SU-DHL-6 (cell line): ENCODE data around the gene FAM163B.

ENCODE experiments used
- H2AFZ ChIP-seq: fragments of 200-600 bp; sonication (generic); 2 replicates; pipeline ENCODE4 v1.6.1; 2014; ENCODE audit warnings: low read depth, mild to moderate bottlenecking, moderate library complexity, mixed read lengths, antibody characterized with exemption, low read length; ENCODE audit not compliant: severe bottlenecking
- H3F3A ChIP-seq: fragments of 200-600 bp; shearing (Covaris generic); 2 replicates; pipeline ENCODE4 v1.6.0; 2016; ENCODE audit warnings: antibody characterized with exemption, mild to moderate bottlenecking; ENCODE audit not compliant: insufficient read depth
- H3K27ac ChIP-seq: fragments of 200-600 bp; sonication (generic); 2 replicates; pipeline ENCODE4 v1.5.1; 2016; ENCODE audit warnings: low read depth, mild to moderate bottlenecking, low read length, moderate library complexity, mixed read lengths
- H3K27me3 ChIP-seq: fragments of 200-600 bp; sonication (generic), shearing (Covaris generic); 2 replicates; pipeline ENCODE4 v1.6.0; 2014; ENCODE audit warnings: mild to moderate bottlenecking, low read length
- H3K36me3 ChIP-seq: fragments of 200-600 bp; sonication (generic); 2 replicates; pipeline ENCODE4 v1.6.1; 2014; ENCODE audit warnings: mild to moderate bottlenecking, low read length, mixed read lengths
- H3K4me2 ChIP-seq: fragments of 300-600, 200-600 bp; shearing (Covaris generic), sonication (generic); 2 replicates; pipeline ENCODE4 v1.6.0; 2014; ENCODE audit warnings: low read length, low read depth, mild to moderate bottlenecking; ENCODE audit not compliant: poor library complexity, severe bottlenecking
- H3K4me3 ChIP-seq: fragments of 200-600 bp; sonication (generic); 2 replicates; pipeline ENCODE4 v1.5.1; 2014; ENCODE audit warnings: antibody characterized with exemption, low read length, mild to moderate bottlenecking, mixed read lengths; ENCODE audit not compliant: insufficient read depth, poor library complexity, severe bottlenecking
- H3K79me2 ChIP-seq: fragments of 200-600 bp; sonication (generic); 2 replicates; pipeline ENCODE4 v1.6.1; 2014; ENCODE audit warnings: mild to moderate bottlenecking, low read length, moderate library complexity; ENCODE audit not compliant: insufficient read depth
- H3K9ac ChIP-seq: fragments of 200-600 bp; sonication (generic); 2 replicates; pipeline ENCODE4 v1.7.0; 2014; ENCODE audit warnings: mild to moderate bottlenecking, low read length
- H3K9me2 ChIP-seq: fragments of 200-600 bp; sonication (generic); replicated peaks from 2 replicates; pipeline ENCODE4 v1.6.1; 2014; ENCODE audit warnings: low read length; ENCODE audit not compliant: insufficient read depth
- H3K9me3 ChIP-seq: fragments of 200-600 bp; sonication (generic); 2 replicates; pipeline ENCODE4 v1.6.1; 2014; ENCODE audit warnings: low read length, mixed read lengths; ENCODE audit not compliant: insufficient read depth
- H4K20me1 ChIP-seq: fragments of 200-600 bp; sonication (generic); 2 replicates; pipeline ENCODE4 v1.6.1; 2014; ENCODE audit warnings: low read depth, mild to moderate bottlenecking, antibody characterized with exemption, low read length, moderate library complexity, mixed read lengths
- CTCF ChIP-seq: fragments of 200-600 bp; sonication (generic); IDR thresholded peaks from one replicate; pipeline ENCODE4 v1.5.1; 2017; ENCODE audit warnings: antibody characterized with exemption, mild to moderate bottlenecking, low read length, moderate library complexity; ENCODE audit not compliant: insufficient read depth, poor library complexity, severe bottlenecking
- EZH2phosphoT487 ChIP-seq: fragments of 200-600 bp; sonication (generic), shearing (Covaris generic); conservative IDR thresholded peaks from 2 replicates; pipeline ENCODE4 v1.6.1; 2018; ENCODE audit warnings: mild to moderate bottlenecking, antibody characterized with exemption, low read length, moderate library complexity, mixed read lengths

The FAM163B gene

GRCh38 chr9:133631111-133631510 lies 21.9 kb upstream of the FAM163B start:
- Histone ChIP-seq H3F3A (no peaks in the 10 kb centered on the region), H4K20me1 (no peaks in the 10 kb centered on the region), H2AFZ (no peak overlapping the region), H3K36me3 (no peaks in the 10 kb centered on the region), H3K27ac (no peak overlapping the region), H3K4me2 (no peak overlapping the region), H3K9me3 (no peaks in the 10 kb centered on the region), H3K9me2 (no peaks in the 10 kb centered on the region), H3K79me2 (no peaks in the 10 kb centered on the region), H3K4me3 (no peak overlapping the region), H3K27me3 (no peaks in the 10 kb centered on the region), H3K9ac (no peak overlapping the region)
- TF ChIP-seq EZH2phosphoT487 = no peak
- no peak for TF ChIP-seq CTCF

- Histone ChIP-seq H3K4me2 (no peak overlapping the region), H3F3A (no peaks in the 10 kb centered on the region), H3K9me3 (no peaks in the 10 kb centered on the region), H3K4me3 (no peak overlapping the region), H3K9ac (no peak overlapping the region), H3K27ac (no peak overlapping the region), H4K20me1 (no peaks in the 10 kb centered on the region), H3K27me3 (no peaks in the 10 kb centered on the region), H3K79me2 (no peaks in the 10 kb centered on the region), H3K9me2 (no peaks in the 10 kb centered on the region), H2AFZ (no peak overlapping the region), H3K36me3 (no peaks in the 10 kb centered on the region)
- TF ChIP-seq EZH2phosphoT487 (no peak), CTCF (no peak)
These were observed 20.3 kb upstream of the FAM163B start for GRCh38 chr9:133629221-133630110.

GRCh38 chr9:133628766-133629165 lies 19.6 kb upstream of the FAM163B start:
- no peaks in the 10 kb centered on the region for H3K79me2 ChIP-seq
- no peak overlapping the region for H3K27ac ChIP-seq
- no peaks in the 10 kb centered on the region for H3K27me3 ChIP-seq
- no peaks in the 10 kb centered on the region for H3F3A ChIP-seq
- H3K4me2 ChIP-seq = no peak overlapping the region
- TF ChIP-seq CTCF (no peak), EZH2phosphoT487 (no peak)
- H3K9me3 ChIP-seq = no peaks in the 10 kb centered on the region
- H4K20me1 ChIP-seq = no peaks in the 10 kb centered on the region
- no peaks in the 10 kb centered on the region for H3K9me2 ChIP-seq
- H2AFZ ChIP-seq = no peak overlapping the region
- H3K9ac ChIP-seq = no peak overlapping the region
- H3K4me3 ChIP-seq = no peak overlapping the region
- no peaks in the 10 kb centered on the region for H3K36me3 ChIP-seq
